Measurements from ENCODE around the gene SNAPC4.
"Not testable (repeated sequence)": the region's sequence is repeated elsewhere in the genome, so short reads cannot be mapped to it uniquely, and the experiment has no call there.

The SNAPC4 gene

DNA sequence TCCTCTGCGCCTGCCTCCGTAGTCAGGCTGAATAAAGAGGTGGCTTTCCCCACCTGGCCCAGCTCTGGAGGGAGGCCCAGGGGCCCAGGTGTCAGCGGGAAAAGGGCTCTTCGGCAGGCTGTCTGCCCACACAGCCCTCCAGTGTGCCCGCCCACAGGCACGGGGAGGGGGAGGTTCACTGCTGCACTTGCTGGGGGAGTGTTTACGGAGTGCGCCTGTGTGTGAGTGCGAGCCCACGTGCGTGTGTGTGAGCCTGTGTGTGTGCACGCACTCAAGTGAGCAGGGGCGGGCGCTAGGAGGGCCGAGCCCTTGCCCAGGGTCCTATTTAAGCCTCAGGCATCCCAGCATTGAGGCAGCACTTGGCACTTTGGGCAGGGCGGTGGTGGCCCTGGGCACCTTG lies 47.3 kb downstream of the SNAPC4 start:
- DNase-seq: no peak

GRCh38 chr9:136351868-136352267 lies 48.1 kb downstream of the SNAPC4 start:
- not testable (repeated sequence) for DNase-seq

- DNase-seq: no peak
Measured at GRCh38 chr9:136351252-136351800, 48.6 kb downstream of the SNAPC4 start.
